ENCODE results near the gene PRMT1. TPM values are rescaled to one million over a fixed set of nuclear protein-coding genes. Genes with fewer than 3 reads are reported as not detected.

PRMT1 gene
- total and polyA plus RNA-seq, 9 of the 15 experiments (the other 6 are each of a cell fraction or from before 2014, with no cell fraction given): 13.3 to 464 (median 326) TPM

DNA sequence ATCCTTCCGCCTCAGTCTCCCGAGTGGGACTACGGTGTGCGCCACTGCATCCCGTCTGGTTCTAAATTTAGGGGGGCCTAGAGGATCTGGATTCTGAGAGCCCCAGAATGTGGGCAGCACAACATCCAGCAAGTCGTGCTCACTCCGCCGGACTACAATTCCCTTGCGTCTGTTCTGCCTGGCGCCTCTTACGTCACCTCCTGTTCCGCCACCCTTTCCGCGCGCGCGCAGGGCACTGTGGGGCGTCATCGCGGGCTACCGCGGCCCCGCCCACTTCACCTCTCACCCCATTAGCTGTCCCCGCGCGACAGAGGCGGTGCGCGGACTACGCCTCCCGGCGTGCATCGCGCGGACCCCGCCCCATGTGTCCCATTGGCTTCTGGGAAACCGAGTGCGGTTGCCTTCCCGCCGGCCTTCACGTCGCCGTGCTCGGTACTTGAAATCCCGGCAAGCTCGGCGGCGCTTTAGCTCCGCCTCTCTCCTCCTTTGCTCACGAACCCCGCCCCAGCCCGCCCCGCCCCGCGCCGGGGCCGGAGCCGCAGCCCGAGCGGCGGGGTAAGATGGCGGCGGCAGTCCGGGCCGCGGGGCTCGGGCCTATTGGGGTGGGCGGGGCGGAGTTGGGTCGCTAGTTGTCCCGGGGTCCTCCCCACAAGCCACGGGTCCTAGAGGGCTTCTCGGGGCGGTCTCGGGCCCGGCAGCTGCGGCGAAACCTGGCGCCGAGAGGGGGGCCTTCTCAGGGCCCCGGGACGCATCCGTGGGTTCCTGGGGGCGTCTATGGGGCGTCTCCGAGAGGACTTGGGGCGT lies 35.2 kb upstream of the PRMT1 start, which contains the start of gene SCAF1 (continued):
- TF ChIP-seq, protein P1, sequence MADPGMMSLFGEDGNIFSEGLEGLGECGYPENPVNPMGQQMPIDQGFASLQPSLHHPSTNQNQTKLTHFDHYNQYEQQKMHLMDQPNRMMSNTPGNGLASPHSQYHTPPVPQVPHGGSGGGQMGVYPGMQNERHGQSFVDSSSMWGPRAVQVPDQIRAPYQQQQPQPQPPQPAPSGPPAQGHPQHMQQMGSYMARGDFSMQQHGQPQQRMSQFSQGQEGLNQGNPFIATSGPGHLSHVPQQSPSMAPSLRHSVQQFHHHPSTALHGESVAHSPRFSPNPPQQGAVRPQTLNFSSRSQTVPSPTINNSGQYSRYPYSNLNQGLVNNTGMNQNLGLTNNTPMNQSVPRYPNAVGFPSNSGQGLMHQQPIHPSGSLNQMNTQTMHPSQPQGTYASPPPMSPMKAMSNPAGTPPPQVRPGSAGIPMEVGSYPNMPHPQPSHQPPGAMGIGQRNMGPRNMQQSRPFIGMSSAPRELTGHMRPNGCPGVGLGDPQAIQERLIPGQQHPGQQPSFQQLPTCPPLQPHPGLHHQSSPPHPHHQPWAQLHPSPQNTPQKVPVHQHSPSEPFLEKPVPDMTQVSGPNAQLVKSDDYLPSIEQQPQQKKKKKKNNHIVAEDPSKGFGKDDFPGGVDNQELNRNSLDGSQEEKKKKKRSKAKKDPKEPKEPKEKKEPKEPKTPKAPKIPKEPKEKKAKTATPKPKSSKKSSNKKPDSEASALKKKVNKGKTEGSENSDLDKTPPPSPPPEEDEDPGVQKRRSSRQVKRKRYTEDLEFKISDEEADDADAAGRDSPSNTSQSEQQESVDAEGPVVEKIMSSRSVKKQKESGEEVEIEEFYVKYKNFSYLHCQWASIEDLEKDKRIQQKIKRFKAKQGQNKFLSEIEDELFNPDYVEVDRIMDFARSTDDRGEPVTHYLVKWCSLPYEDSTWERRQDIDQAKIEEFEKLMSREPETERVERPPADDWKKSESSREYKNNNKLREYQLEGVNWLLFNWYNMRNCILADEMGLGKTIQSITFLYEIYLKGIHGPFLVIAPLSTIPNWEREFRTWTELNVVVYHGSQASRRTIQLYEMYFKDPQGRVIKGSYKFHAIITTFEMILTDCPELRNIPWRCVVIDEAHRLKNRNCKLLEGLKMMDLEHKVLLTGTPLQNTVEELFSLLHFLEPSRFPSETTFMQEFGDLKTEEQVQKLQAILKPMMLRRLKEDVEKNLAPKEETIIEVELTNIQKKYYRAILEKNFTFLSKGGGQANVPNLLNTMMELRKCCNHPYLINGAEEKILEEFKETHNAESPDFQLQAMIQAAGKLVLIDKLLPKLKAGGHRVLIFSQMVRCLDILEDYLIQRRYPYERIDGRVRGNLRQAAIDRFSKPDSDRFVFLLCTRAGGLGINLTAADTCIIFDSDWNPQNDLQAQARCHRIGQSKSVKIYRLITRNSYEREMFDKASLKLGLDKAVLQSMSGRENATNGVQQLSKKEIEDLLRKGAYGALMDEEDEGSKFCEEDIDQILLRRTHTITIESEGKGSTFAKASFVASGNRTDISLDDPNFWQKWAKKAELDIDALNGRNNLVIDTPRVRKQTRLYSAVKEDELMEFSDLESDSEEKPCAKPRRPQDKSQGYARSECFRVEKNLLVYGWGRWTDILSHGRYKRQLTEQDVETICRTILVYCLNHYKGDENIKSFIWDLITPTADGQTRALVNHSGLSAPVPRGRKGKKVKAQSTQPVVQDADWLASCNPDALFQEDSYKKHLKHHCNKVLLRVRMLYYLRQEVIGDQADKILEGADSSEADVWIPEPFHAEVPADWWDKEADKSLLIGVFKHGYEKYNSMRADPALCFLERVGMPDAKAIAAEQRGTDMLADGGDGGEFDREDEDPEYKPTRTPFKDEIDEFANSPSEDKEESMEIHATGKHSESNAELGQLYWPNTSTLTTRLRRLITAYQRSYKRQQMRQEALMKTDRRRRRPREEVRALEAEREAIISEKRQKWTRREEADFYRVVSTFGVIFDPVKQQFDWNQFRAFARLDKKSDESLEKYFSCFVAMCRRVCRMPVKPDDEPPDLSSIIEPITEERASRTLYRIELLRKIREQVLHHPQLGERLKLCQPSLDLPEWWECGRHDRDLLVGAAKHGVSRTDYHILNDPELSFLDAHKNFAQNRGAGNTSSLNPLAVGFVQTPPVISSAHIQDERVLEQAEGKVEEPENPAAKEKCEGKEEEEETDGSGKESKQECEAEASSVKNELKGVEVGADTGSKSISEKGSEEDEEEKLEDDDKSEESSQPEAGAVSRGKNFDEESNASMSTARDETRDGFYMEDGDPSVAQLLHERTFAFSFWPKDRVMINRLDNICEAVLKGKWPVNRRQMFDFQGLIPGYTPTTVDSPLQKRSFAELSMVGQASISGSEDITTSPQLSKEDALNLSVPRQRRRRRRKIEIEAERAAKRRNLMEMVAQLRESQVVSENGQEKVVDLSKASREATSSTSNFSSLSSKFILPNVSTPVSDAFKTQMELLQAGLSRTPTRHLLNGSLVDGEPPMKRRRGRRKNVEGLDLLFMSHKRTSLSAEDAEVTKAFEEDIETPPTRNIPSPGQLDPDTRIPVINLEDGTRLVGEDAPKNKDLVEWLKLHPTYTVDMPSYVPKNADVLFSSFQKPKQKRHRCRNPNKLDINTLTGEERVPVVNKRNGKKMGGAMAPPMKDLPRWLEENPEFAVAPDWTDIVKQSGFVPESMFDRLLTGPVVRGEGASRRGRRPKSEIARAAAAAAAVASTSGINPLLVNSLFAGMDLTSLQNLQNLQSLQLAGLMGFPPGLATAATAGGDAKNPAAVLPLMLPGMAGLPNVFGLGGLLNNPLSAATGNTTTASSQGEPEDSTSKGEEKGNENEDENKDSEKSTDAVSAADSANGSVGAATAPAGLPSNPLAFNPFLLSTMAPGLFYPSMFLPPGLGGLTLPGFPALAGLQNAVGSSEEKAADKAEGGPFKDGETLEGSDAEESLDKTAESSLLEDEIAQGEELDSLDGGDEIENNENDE (IDR thresholded peaks at IDR 0.05; ENCODE audit: low read depth, low read length): no peak
- TF ChIP-seq ZNF3 (CRISPR knock-in tag; IDR thresholded peaks at IDR 0.05): no peak
- no peak for TF ChIP-seq ZNF316 (IDR thresholded peaks at IDR 0.05)
- no peak for TF ChIP-seq MCM7 (IDR thresholded peaks at IDR 0.05)
- no peak for TF ChIP-seq ZNF212 (CRISPR knock-in tag; IDR thresholded peaks at IDR 0.05)
- TF ChIP-seq CBX3 (IDR thresholded peaks at IDR 0.05; ENCODE audit: borderline replicate concordance in 1 of 2, low read length in 2 of 2): no peak
- peak; percentile 96 for TF ChIP-seq MBD2 (IDR thresholded peaks at IDR 0.05; ENCODE audit: borderline replicate concordance, low read depth)
